Astrocyte (in vitro differentiated cells and primary cell): ENCODE data around the gene ZBTB18.

Source experiments
- CTCF ChIP-seq: IDR thresholded peaks from 2 replicates; pipeline ENCODE4 v1.5.1; 2011; ENCODE audit warnings: low read depth, mild to moderate bottlenecking, inconsistent platforms, low read length, moderate library complexity; ENCODE audit not compliant: insufficient read depth
- EZH2 ChIP-seq: IDR thresholded peaks from 2 replicates; pipeline ENCODE4 v1.6.1; 2012; ENCODE audit warnings: mild to moderate bottlenecking, low read length, inconsistent platforms; ENCODE audit not compliant: insufficient read depth

GRCh38 chr1:244092293-244092963, 41.3 kb downstream of the ZBTB18 start:
- no peak for TF ChIP-seq EZH2
- no peak for TF ChIP-seq CTCF
